HG03457 (cell line): Measurements from ENCODE around the gene SIN3B.
"Not testable (repeated sequence)": the region's sequence is repeated elsewhere in the genome, so short reads cannot be mapped to it uniquely, and the experiment has no call there.

Source experiments
- ATAC-seq: cut with Tn5 transposase; IDR thresholded peaks from one replicate; pipeline ENCODE4 v1.9.1; 2021; ENCODE audit warnings: moderate number of reproducible peaks; ENCODE audit not compliant: unreplicated experiment

The SIN3B gene

GRCh38 chr19:16829010-16829821, at the start of gene SIN3B:
TSS of gene SIN3B (plus strand) at chr19:16829398. CDS start at chr19:16829421, 23 bp downstream.
- no peak for ATAC-seq

- ATAC-seq: no peak
Measured at GRCh38 chr19:16779539-16780163, 49.5 kb upstream of the SIN3B start.

GRCh38 chr19:16782719-16783118, 46.5 kb upstream of the SIN3B start:
- no peak for ATAC-seq

- no peak for ATAC-seq
Measured at GRCh38 chr19:16788479-16788878, 40.7 kb upstream of the SIN3B start.

- no peak for ATAC-seq
Measured at GRCh38 chr19:16789238-16789637, 40.0 kb upstream of the SIN3B start.

GRCh38 chr19:16790051-16790450, 39.1 kb upstream of the SIN3B start:
- no peak for ATAC-seq

GRCh38 chr19:16791942-16792341, 37.3 kb upstream of the SIN3B start:
- no peak for ATAC-seq

- no peak for ATAC-seq
Measured at GRCh38 chr19:16794456-16795441, 34.4 kb upstream of the SIN3B start.

GRCh38 chr19:16795731-16796130, 33.5 kb upstream of the SIN3B start:
- no peak for ATAC-seq

- no peak for ATAC-seq
Measured at GRCh38 chr19:16797876-16798275, 31.3 kb upstream of the SIN3B start.

- ATAC-seq: not testable (repeated sequence)
Measured at GRCh38 chr19:16798326-16798725, 30.9 kb upstream of the SIN3B start.

- ATAC-seq: no peak
Measured at GRCh38 chr19:16799740-16800139, 29.5 kb upstream of the SIN3B start.

GRCh38 chr19:16801600-16802013, 27.6 kb upstream of the SIN3B start:
- ATAC-seq: no peak

- no peak for ATAC-seq
Measured at GRCh38 chr19:16804176-16804575, 25.0 kb upstream of the SIN3B start.

GRCh38 chr19:16807549-16808284, 21.5 kb upstream of the SIN3B start:
- no peak for ATAC-seq

GRCh38 chr19:16814526-16815100, 14.6 kb upstream of the SIN3B start:
- ATAC-seq: no peak

GRCh38 chr19:16820056-16820455, 9.1 kb upstream of the SIN3B start:
- no peak for ATAC-seq

GRCh38 chr19:16821081-16821480, 8.1 kb upstream of the SIN3B start:
- ATAC-seq: no peak

- ATAC-seq: no peak
Measured at GRCh38 chr19:16822648-16823047, 6.5 kb upstream of the SIN3B start.

GRCh38 chr19:16824658-16825311, 4.4 kb upstream of the SIN3B start:
- ATAC-seq: no peak
